ENCODE measurements around the gene PCBP3. TPM values are rescaled to one million over a fixed set of nuclear protein-coding genes. Genes with fewer than 3 reads are reported as not detected.

The PCBP3 gene
- total and polyA plus RNA-seq, 2 donors (not counting 3 experiments of a cell fraction or from before 2014, with no cell fraction given) = 0.06 to 1.1 TPM

DNA sequence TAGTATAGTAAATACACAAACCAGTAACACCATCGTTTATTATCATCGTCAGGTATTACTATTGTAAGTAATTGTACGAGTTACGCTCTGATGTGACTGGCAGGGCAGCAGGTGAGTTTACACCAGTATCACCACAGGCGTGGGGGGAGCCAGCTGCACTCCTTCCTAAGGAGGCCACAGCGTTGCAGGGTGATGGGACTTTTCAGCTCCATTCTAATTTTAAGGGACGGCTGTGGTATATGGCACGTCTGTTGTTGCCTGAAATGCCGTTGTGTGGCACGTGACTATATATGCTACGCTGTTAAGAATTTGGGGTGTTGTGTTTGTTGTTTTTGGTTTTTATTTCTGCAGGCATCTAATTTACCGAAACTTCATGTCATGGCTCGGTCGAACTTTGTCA, 173.3 kb downstream of the PCBP3 start:
- Histone ChIP-seq H3K79me2 (ENCODE audit: control insufficient read depth, insufficient read depth, low read length) (no peaks in the 10 kb centered on the region), H3K4me2 (ENCODE audit: insufficient read depth, low read length) (no peak overlapping the region), H3K36me3 (ENCODE audit: control insufficient read depth in 2 of 2, extremely low read depth in 1 of 2, insufficient read depth in 2 of 2, low read length in 2 of 2) (no peaks in the 10 kb centered on the region), H3K9me1 (replicated peaks; ENCODE audit: control insufficient read depth, extremely low read depth, insufficient read depth, low read length) (no peaks in the 10 kb centered on the region), H3K27me3 (ENCODE audit: control insufficient read depth in 2 of 2, insufficient read depth in 2 of 2, low read length in 2 of 2) (no peaks in the 10 kb centered on the region), H2AFZ (ENCODE audit: low read depth, low read length) (no peak overlapping the region), H3K4me1 (ENCODE audit: control insufficient read depth, extremely low read depth, insufficient read depth, low read length) (no peaks in the 10 kb centered on the region), H3K9ac (replicated peaks; ENCODE audit: extremely low read depth, insufficient read depth, low read length) (no peak overlapping the region), H3K9me3 (replicated peaks; ENCODE audit: control insufficient read depth, insufficient read depth, low read length) (no peaks in the 10 kb centered on the region), H3K27ac (ENCODE audit: insufficient read depth, low read depth, low read length) (no peak overlapping the region), H4K20me1 (replicated peaks; ENCODE audit: control insufficient read depth, extremely low read depth, insufficient read depth, low read length) (no peaks in the 10 kb centered on the region), H3K4me3 (replicated peaks in 1 of 3; ENCODE audit: insufficient read depth in 1 of 3, low read depth in 1 of 3, low read length in 3 of 3) (no peak overlapping the region)
- dilution Hi-C loops (cut with MboI; ENCODE audit: extremely low pct_ligation_motif_present, low sequenced_read_pairs) (no loop called here), intact Hi-C loops (cut with micrococcal nuclease) (no loop called here)
- DNase-seq (ENCODE audit: low read depth, low spot score) = no peak
- CTCF ChIA-PET = interaction anchor here (5.9 kb wide), 1 partner anchor 260 kb away, joined by 46 read pairs; no protein-coding TSS in a partner anchor
- TF ChIP-seq JUN (IDR thresholded peaks at IDR 0.05; ENCODE audit: borderline replicate concordance, insufficient read depth, insufficient read length, low read depth) (no peak), POLR2AphosphoS5 (IDR thresholded peaks at IDR 0.05; ENCODE audit: insufficient read depth, low read depth, low read length) (no peak), MYC (IDR thresholded peaks at IDR 0.05; ENCODE audit: low read depth, low read length) (no peak), GATA2 (IDR thresholded peaks at IDR 0.05; ENCODE audit: insufficient read depth, insufficient read length, low read depth, low read length) (no peak)
- POLR2A ChIA-PET = no interaction called here
- no peak for FAIRE-seq
- BruUV-seq (replicated peaks) = no TSS peak

DNA sequence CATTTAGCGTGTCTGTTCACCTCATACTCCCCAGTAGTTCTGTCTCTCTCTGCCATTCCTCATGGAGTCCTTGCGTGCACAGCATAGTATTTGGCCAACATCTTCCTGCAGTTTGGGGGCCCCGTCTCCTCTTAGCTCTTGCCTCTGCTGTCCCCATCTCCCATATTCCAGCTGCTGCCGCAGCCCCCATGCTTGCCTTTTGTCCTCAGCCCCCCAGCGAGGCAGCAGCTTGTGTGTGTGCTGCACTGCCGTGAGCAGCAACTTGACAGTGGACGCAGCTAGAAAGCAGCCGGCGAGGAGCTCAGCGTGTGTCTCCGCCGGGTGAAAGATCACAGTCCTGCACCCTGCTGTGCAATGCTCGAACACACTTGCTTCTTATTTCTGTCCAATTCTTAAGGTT, 173.8 kb downstream of the PCBP3 start:
- dilution Hi-C loops (cut with MboI; ENCODE audit: extremely low pct_ligation_motif_present, low sequenced_read_pairs) (no loop called here), intact Hi-C loops (cut with micrococcal nuclease) (no loop called here)
- BruUV-seq (replicated peaks) = no TSS peak
- Histone ChIP-seq H3K9ac (replicated peaks; ENCODE audit: extremely low read depth, insufficient read depth, low read length) (no peak overlapping the region), H3K27me3 (ENCODE audit: control insufficient read depth in 2 of 2, insufficient read depth in 2 of 2, low read length in 2 of 2) (no peaks in the 10 kb centered on the region), H3K36me3 (ENCODE audit: control insufficient read depth in 2 of 2, extremely low read depth in 1 of 2, insufficient read depth in 2 of 2, low read length in 2 of 2) (no peaks in the 10 kb centered on the region), H3K4me1 (ENCODE audit: control insufficient read depth, extremely low read depth, insufficient read depth, low read length) (no peaks in the 10 kb centered on the region), H3K79me2 (ENCODE audit: control insufficient read depth, insufficient read depth, low read length) (no peaks in the 10 kb centered on the region), H2AFZ (ENCODE audit: low read depth, low read length) (no peak overlapping the region), H3K4me2 (ENCODE audit: insufficient read depth, low read length) (no peak overlapping the region), H3K4me3 (replicated peaks in 1 of 3; ENCODE audit: insufficient read depth in 1 of 3, low read depth in 1 of 3, low read length in 3 of 3) (no peak overlapping the region), H3K9me1 (replicated peaks; ENCODE audit: control insufficient read depth, extremely low read depth, insufficient read depth, low read length) (no peaks in the 10 kb centered on the region), H4K20me1 (replicated peaks; ENCODE audit: control insufficient read depth, extremely low read depth, insufficient read depth, low read length) (no peaks in the 10 kb centered on the region), H3K27ac (ENCODE audit: insufficient read depth, low read depth, low read length) (no peak overlapping the region), H3K9me3 (replicated peaks; ENCODE audit: control insufficient read depth, insufficient read depth, low read length) (no peaks in the 10 kb centered on the region)
- no peak for DNase-seq (ENCODE audit: low read depth, low spot score)
- ChIA-PET POLR2A (no interaction called here), CTCF (interaction anchor here (1.3 to 5.9 kb wide), 2 partner anchors 261 to 677 kb away, joined by 5 to 46 read pairs; no protein-coding TSS in a partner anchor)
- TF ChIP-seq, protein P1, sequence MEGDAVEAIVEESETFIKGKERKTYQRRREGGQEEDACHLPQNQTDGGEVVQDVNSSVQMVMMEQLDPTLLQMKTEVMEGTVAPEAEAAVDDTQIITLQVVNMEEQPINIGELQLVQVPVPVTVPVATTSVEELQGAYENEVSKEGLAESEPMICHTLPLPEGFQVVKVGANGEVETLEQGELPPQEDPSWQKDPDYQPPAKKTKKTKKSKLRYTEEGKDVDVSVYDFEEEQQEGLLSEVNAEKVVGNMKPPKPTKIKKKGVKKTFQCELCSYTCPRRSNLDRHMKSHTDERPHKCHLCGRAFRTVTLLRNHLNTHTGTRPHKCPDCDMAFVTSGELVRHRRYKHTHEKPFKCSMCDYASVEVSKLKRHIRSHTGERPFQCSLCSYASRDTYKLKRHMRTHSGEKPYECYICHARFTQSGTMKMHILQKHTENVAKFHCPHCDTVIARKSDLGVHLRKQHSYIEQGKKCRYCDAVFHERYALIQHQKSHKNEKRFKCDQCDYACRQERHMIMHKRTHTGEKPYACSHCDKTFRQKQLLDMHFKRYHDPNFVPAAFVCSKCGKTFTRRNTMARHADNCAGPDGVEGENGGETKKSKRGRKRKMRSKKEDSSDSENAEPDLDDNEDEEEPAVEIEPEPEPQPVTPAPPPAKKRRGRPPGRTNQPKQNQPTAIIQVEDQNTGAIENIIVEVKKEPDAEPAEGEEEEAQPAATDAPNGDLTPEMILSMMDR (IDR thresholded peaks at IDR 0.05; ENCODE audit: extremely low read depth in 1 of 2, insufficient read depth in 1 of 2, low read depth in 1 of 2, low read length in 2 of 2) = no peak
- TF ChIP-seq POLR2AphosphoS5 (IDR thresholded peaks at IDR 0.05; ENCODE audit: insufficient read depth, low read depth, low read length) = no peak
- no peak for TF ChIP-seq POLR2A (IDR thresholded peaks at IDR 0.05; ENCODE audit: low read depth, low read length)
- TF ChIP-seq FOS (IDR thresholded peaks at IDR 0.05; ENCODE audit: borderline replicate concordance, insufficient read depth, low read length) = no peak
- TF ChIP-seq MYC (IDR thresholded peaks at IDR 0.05; ENCODE audit: low read depth, low read length) = no peak
- TF ChIP-seq, protein P2, sequence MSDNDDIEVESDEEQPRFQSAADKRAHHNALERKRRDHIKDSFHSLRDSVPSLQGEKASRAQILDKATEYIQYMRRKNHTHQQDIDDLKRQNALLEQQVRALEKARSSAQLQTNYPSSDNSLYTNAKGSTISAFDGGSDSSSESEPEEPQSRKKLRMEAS (IDR thresholded peaks at IDR 0.05; ENCODE audit: insufficient read depth, insufficient read length) = no peak
- no peak for TF ChIP-seq JUN (IDR thresholded peaks at IDR 0.05; ENCODE audit: borderline replicate concordance, insufficient read depth, insufficient read length, low read depth)
- FAIRE-seq = no peak

Measured in endothelial cell of umbilical vein (primary cell).